ENCODE measurements around the gene PTPRF. TPM values are rescaled to one million over a fixed set of nuclear protein-coding genes. Genes with fewer than 3 reads are reported as not detected.
A peak's percentile ranks its signal among the peaks of the same experiment; 100 is the strongest.

The PTPRF gene
- total RNA-seq (1 to 10 TPM in 3 of 5 donors, under 1 TPM in 2; 0.07 to 2.6 (median 1.9) TPM), total RNA-seq (0 to 3.7 (median 0.38) reads per million in 29 experiments)
- 0.44 TPM for total RNA-seq (2013)

- peak within 1 kb of the TSS in 1 of 2 donors; percentile 33 for H3K27ac Mint-ChIP-seq
- DNase-seq: peak in 11 of 35 experiments; percentile 4 to 40 (median 21)
- Histone ChIP-seq H3K4me1 (ENCODE audit: control insufficient read depth in 1 of 2, extremely low read depth in 1 of 2, insufficient read depth in 2 of 2, low read length in 2 of 2) (peaks cover 2 to 16% of the 10 kb centered on the region in 2 experiments), H3K27me3 (replicated peaks in 1 of 2; ENCODE audit: control insufficient read depth in 2 of 2, extremely low read depth in 1 of 2, insufficient read depth in 2 of 2, low read length in 1 of 2) (peaks cover 0 to 53% of the 10 kb centered on the region in 2 experiments), H3K4me3 (ENCODE audit: control insufficient read depth in 1 of 2, extremely low read depth in 1 of 2, low read length in 1 of 2) (peak within 1 kb of the TSS; percentile 24 to 58), H3K9me3 (no peaks in the 10 kb centered on the region), H3K36me3 (ENCODE audit: control insufficient read depth in 2 of 2, extremely low read depth in 1 of 2, insufficient read depth in 1 of 2, low read length in 1 of 2) (no peaks in the 10 kb centered on the region), H3K27ac (ENCODE audit: low read length) (no peak within 1 kb of the TSS)
- peak within 1 kb of the TSS; percentile 82 to 95 (median 86) for H3K4me3 Mint-ChIP-seq
- peaks cover 21 to 27% (median 22%) of the 10 kb centered on the region in 3 donors for H3K4me1 Mint-ChIP-seq
- no peaks in the 10 kb centered on the region for H3K9me3 Mint-ChIP-seq
- ChIA-PET CTCF (interaction anchor here (0.9 to 1.6 kb wide), 3 partner anchors 10 to 516 kb away, joined by 3 to 6 read pairs (median 5); no protein-coding TSS in a partner anchor), POLR2A (no interaction called here)
- H3K27me3 Mint-ChIP-seq: peaks cover 44 to 51% of the 10 kb centered on the region in 2 donors
- peak; percentile 17 to 42 (median 38) for ATAC-seq (replicated peaks in 1 of 4)
- H3K36me3 Mint-ChIP-seq: no peaks in the 10 kb centered on the region
- 1% methylated on average over 50 of the region's 58 CpGs for WGBS (ENCODE audit: insufficient coverage)
Observed at GRCh38 chr1:43530483-43531106, at the start of gene PTPRF. Gene PTPRF, plus strand, starts transcription at chr1:43530883. Its CDS starts 14,193 bp downstream, at chr1:43545076.

- ATAC-seq (replicated peaks in 1 of 4): no peak
- Mint-ChIP-seq H3K4me3 (no peak overlapping the region), H3K27me3 (peaks cover 10% of the 10 kb centered on the region in 2 donors), H3K36me3 (no peaks in the 10 kb centered on the region), H3K27ac (no peak overlapping the region), H3K4me1 (peaks cover 3 to 6% (median 4%) of the 10 kb centered on the region in 3 donors), H3K9me3 (no peaks in the 10 kb centered on the region)
- ChIA-PET POLR2A (interaction anchor here in 1 of 2 donors (0.6 kb wide), 1 partner anchor 25 kb away, joined by 3 read pairs; no protein-coding TSS in a partner anchor), CTCF (interaction anchor here (0.6 to 1.0 kb wide), 4 partner anchors 14 to 1330 kb away, joined by 3 to 7 read pairs (median 4); no protein-coding TSS in a partner anchor)
- no peaks in the 10 kb centered on the region for H3K36me3 ChIP-seq (ENCODE audit: control insufficient read depth in 2 of 2, extremely low read depth in 1 of 2, insufficient read depth in 1 of 2, low read length in 1 of 2)
- no peaks in the 10 kb centered on the region for H3K4me1 ChIP-seq (ENCODE audit: control insufficient read depth in 1 of 2, extremely low read depth in 1 of 2, insufficient read depth in 2 of 2, low read length in 2 of 2)
- no peak for DNase-seq
- H3K9me3 ChIP-seq: no peaks in the 10 kb centered on the region
- no CpG with 5 or more reads among the region's 2 CpGs for WGBS (ENCODE audit: insufficient coverage)
- peaks cover 0 to 2% of the 10 kb centered on the region in 2 experiments for H3K27me3 ChIP-seq (replicated peaks in 1 of 2; ENCODE audit: control insufficient read depth in 2 of 2, extremely low read depth in 1 of 2, insufficient read depth in 2 of 2, low read length in 1 of 2)
- H3K27ac ChIP-seq (ENCODE audit: low read length): no peak overlapping the region
- no peak overlapping the region for H3K4me3 ChIP-seq (ENCODE audit: control insufficient read depth in 1 of 2, extremely low read depth in 1 of 2, low read length in 1 of 2)
Observed at GRCh38 chr1:43481491-43481890, 49.2 kb upstream of the PTPRF start.

- H3K4me1 Mint-ChIP-seq: peaks cover 3 to 6% (median 4%) of the 10 kb centered on the region in 3 donors
- CTCF ChIA-PET: interaction anchor here in 1 of 2 donors (1.0 kb wide), 1 partner anchor 27 kb away, joined by 3 read pairs; no protein-coding TSS in a partner anchor
- peaks cover 6 to 10% of the 10 kb centered on the region in 2 donors for H3K27me3 Mint-ChIP-seq
- WGBS (ENCODE audit: insufficient coverage): no CpG with 5 or more reads among the region's 1 CpG
- peaks cover 2% of the 10 kb centered on the region for H3K36me3 Mint-ChIP-seq
- H3K27me3 ChIP-seq (replicated peaks in 1 of 2; ENCODE audit: control insufficient read depth in 2 of 2, extremely low read depth in 1 of 2, insufficient read depth in 2 of 2, low read length in 1 of 2): peaks cover 0 to 2% of the 10 kb centered on the region in 2 experiments
- peaks cover 0 to 2% (median 0%) of the 10 kb centered on the region in 3 donors for H3K9me3 Mint-ChIP-seq
- DNase-seq: no peak
- no peak overlapping the region for H3K27ac ChIP-seq (ENCODE audit: low read length)
- no peaks in the 10 kb centered on the region for H3K36me3 ChIP-seq (ENCODE audit: control insufficient read depth in 2 of 2, extremely low read depth in 1 of 2, insufficient read depth in 1 of 2, low read length in 1 of 2)
- H3K4me3 ChIP-seq (ENCODE audit: control insufficient read depth in 1 of 2, extremely low read depth in 1 of 2, low read length in 1 of 2): no peak overlapping the region
- no peak overlapping the region for H3K4me3 Mint-ChIP-seq
- POLR2A ChIA-PET: interaction anchor here in 1 of 2 donors (0.6 kb wide), 1 partner anchor 26 kb away, joined by 3 read pairs; no protein-coding TSS in a partner anchor
- H3K27ac Mint-ChIP-seq: no peak overlapping the region
- no peak for ATAC-seq (replicated peaks in 1 of 4)
- H3K4me1 ChIP-seq (ENCODE audit: control insufficient read depth in 1 of 2, extremely low read depth in 1 of 2, insufficient read depth in 2 of 2, low read length in 2 of 2): no peaks in the 10 kb centered on the region
- H3K9me3 ChIP-seq: no peaks in the 10 kb centered on the region
Observed at GRCh38 chr1:43482215-43482614, 48.5 kb upstream of the PTPRF start.

GRCh38 chr1:43484367-43484766 is 46.3 kb upstream of the PTPRF start:
- Mint-ChIP-seq H3K9me3 (peaks cover 0 to 16% (median 11%) of the 10 kb centered on the region in 3 donors), H3K36me3 (peaks cover 4% of the 10 kb centered on the region), H3K27ac (no peak overlapping the region), H3K4me1 (peaks cover 3 to 6% (median 4%) of the 10 kb centered on the region in 3 donors), H3K27me3 (peaks cover 3 to 6% of the 10 kb centered on the region in 2 donors), H3K4me3 (no peak overlapping the region)
- POLR2A ChIA-PET: no interaction called here
- ATAC-seq (replicated peaks in 1 of 4) (no peak), DNase-seq (no peak)
- Histone ChIP-seq H3K36me3 (ENCODE audit: control insufficient read depth in 2 of 2, extremely low read depth in 1 of 2, insufficient read depth in 1 of 2, low read length in 1 of 2) (no peaks in the 10 kb centered on the region), H3K9me3 (no peaks in the 10 kb centered on the region), H3K27ac (ENCODE audit: low read length) (no peak overlapping the region), H3K4me3 (ENCODE audit: control insufficient read depth in 1 of 2, extremely low read depth in 1 of 2, low read length in 1 of 2) (no peak overlapping the region), H3K27me3 (replicated peaks in 1 of 2; ENCODE audit: control insufficient read depth in 2 of 2, extremely low read depth in 1 of 2, insufficient read depth in 2 of 2, low read length in 1 of 2) (no peaks in the 10 kb centered on the region), H3K4me1 (ENCODE audit: control insufficient read depth in 1 of 2, extremely low read depth in 1 of 2, insufficient read depth in 2 of 2, low read length in 2 of 2) (no peaks in the 10 kb centered on the region)
- WGBS (ENCODE audit: insufficient coverage): no CpG with 5 or more reads among the region's 2 CpGs
- CTCF ChIA-PET: no interaction called here

GRCh38 chr1:43488165-43488564 is 42.5 kb upstream of the PTPRF start:
- no peak overlapping the region for H3K27ac Mint-ChIP-seq
- CTCF ChIA-PET: interaction anchor here in 1 of 2 donors (0.5 kb wide), 1 partner anchor 15 kb away, joined by 3 read pairs; no protein-coding TSS in a partner anchor

GRCh38 chr1:43491061-43491460 is 39.6 kb upstream of the PTPRF start:
- H3K27ac Mint-ChIP-seq: no peak overlapping the region
- ATAC-seq (replicated peaks in 1 of 4) (no peak), DNase-seq (no peak)
- Histone ChIP-seq H3K4me1 (ENCODE audit: control insufficient read depth in 1 of 2, extremely low read depth in 1 of 2, insufficient read depth in 2 of 2, low read length in 2 of 2) (no peaks in the 10 kb centered on the region), H3K27me3 (replicated peaks in 1 of 2; ENCODE audit: control insufficient read depth in 2 of 2, extremely low read depth in 1 of 2, insufficient read depth in 2 of 2, low read length in 1 of 2) (peaks cover 0 to 8% of the 10 kb centered on the region in 2 experiments), H3K4me3 (ENCODE audit: control insufficient read depth in 1 of 2, extremely low read depth in 1 of 2, low read length in 1 of 2) (no peak overlapping the region), H3K9me3 (no peaks in the 10 kb centered on the region), H3K36me3 (ENCODE audit: control insufficient read depth in 2 of 2, extremely low read depth in 1 of 2, insufficient read depth in 1 of 2, low read length in 1 of 2) (no peaks in the 10 kb centered on the region), H3K27ac (ENCODE audit: low read length) (no peak overlapping the region)
- peaks cover 8 to 17% of the 10 kb centered on the region in 2 donors for H3K27me3 Mint-ChIP-seq
- H3K4me3 Mint-ChIP-seq: no peak overlapping the region
- H3K9me3 Mint-ChIP-seq: peaks cover 5 to 28% (median 26%) of the 10 kb centered on the region in 3 donors
- no CpG with 5 or more reads among the region's 1 CpG for WGBS (ENCODE audit: insufficient coverage)
- ChIA-PET CTCF (no interaction called here), POLR2A (interaction anchor here in 1 of 2 donors (0.5 kb wide), 1 partner anchor 12 kb away, joined by 6 read pairs; no protein-coding TSS in a partner anchor)
- H3K4me1 Mint-ChIP-seq: no peaks in the 10 kb centered on the region
- peaks cover 4% of the 10 kb centered on the region for H3K36me3 Mint-ChIP-seq

More at GRCh38 chr1:43488165-43488564, 42.5 kb upstream of the PTPRF start:
- WGBS (ENCODE audit: insufficient coverage): no CpG with 5 or more reads among the region's 1 CpG
- no peak overlapping the region for H3K4me3 Mint-ChIP-seq
- Histone ChIP-seq H3K36me3 (ENCODE audit: control insufficient read depth in 2 of 2, extremely low read depth in 1 of 2, insufficient read depth in 1 of 2, low read length in 1 of 2) (no peaks in the 10 kb centered on the region), H3K27me3 (replicated peaks in 1 of 2; ENCODE audit: control insufficient read depth in 2 of 2, extremely low read depth in 1 of 2, insufficient read depth in 2 of 2, low read length in 1 of 2) (peaks cover 0 to 4% of the 10 kb centered on the region in 2 experiments), H3K4me1 (ENCODE audit: control insufficient read depth in 1 of 2, extremely low read depth in 1 of 2, insufficient read depth in 2 of 2, low read length in 2 of 2) (no peaks in the 10 kb centered on the region), H3K27ac (ENCODE audit: low read length) (no peak overlapping the region), H3K9me3 (no peaks in the 10 kb centered on the region), H3K4me3 (ENCODE audit: control insufficient read depth in 1 of 2, extremely low read depth in 1 of 2, low read length in 1 of 2) (no peak overlapping the region)
- H3K36me3 Mint-ChIP-seq: peaks cover 4% of the 10 kb centered on the region
- DNase-seq (no peak), ATAC-seq (replicated peaks in 1 of 4) (no peak)
- POLR2A ChIA-PET: no interaction called here
- peaks cover 5 to 28% (median 26%) of the 10 kb centered on the region in 3 donors for H3K9me3 Mint-ChIP-seq
- no peaks in the 10 kb centered on the region for H3K4me1 Mint-ChIP-seq
- H3K27me3 Mint-ChIP-seq: peaks cover 0 to 5% of the 10 kb centered on the region in 2 donors

All from T-cell (primary cell).